KMS-11 (cell line): ENCODE results near the gene KDELR3.

Source experiments
- H2AFZ ChIP-seq: fragments of 200-600 bp; sonication (generic); 2 replicates; pipeline ENCODE4 v1.6.1; 2016; ENCODE audit warnings: antibody characterized with exemption, mixed run types, low read depth
- H3K27ac ChIP-seq: fragments of 200-600 bp; sonication (generic); 2 replicates; pipeline ENCODE4 v1.6.1; 2016; ENCODE audit warnings: mild to moderate bottlenecking, mixed run types
- H3K27me3 ChIP-seq: fragments of 200-600 bp; sonication (generic); 2 replicates; pipeline ENCODE4 v1.6.1; 2017; ENCODE audit warnings: mild to moderate bottlenecking, low read depth, mixed run types, moderate library complexity; ENCODE audit not compliant: insufficient read depth
- H3K36me3 ChIP-seq: fragments of 200-600 bp; sonication (generic); 2 replicates; pipeline ENCODE4 v1.6.1; 2017; ENCODE audit warnings: mild to moderate bottlenecking, mixed run types; ENCODE audit not compliant: insufficient read depth
- H3K4me1 ChIP-seq: fragments of 200-600 bp; sonication (generic); 2 replicates; pipeline ENCODE4 v1.6.1; 2016; ENCODE audit warnings: mild to moderate bottlenecking, low read depth, mixed run types; ENCODE audit not compliant: poor library complexity, severe bottlenecking
- H3K4me2 ChIP-seq: fragments of 200-600 bp; sonication (generic); 2 replicates; pipeline ENCODE4 v1.7.0; 2016; ENCODE audit warnings: mild to moderate bottlenecking, mixed run types
- H3K4me3 ChIP-seq: fragments of 200-600 bp; sonication (generic); IDR thresholded peaks from 2 replicates; pipeline ENCODE4 v1.6.1; 2017; ENCODE audit warnings: low read depth, low read length, mixed read lengths; ENCODE audit not compliant: insufficient read depth
- H3K79me2 ChIP-seq: fragments of 200-600 bp; sonication (generic); 2 replicates; pipeline ENCODE4 v1.6.1; 2016; ENCODE audit warnings: low read depth, mixed run types; ENCODE audit not compliant: insufficient read depth
- H3K9ac ChIP-seq: fragments of 200-600 bp; sonication (generic); 2 replicates; pipeline ENCODE4 v1.6.1; 2016; ENCODE audit warnings: mild to moderate bottlenecking, mixed run types
- H4K20me1 ChIP-seq: fragments of 200-600 bp; sonication (generic); 2 replicates; pipeline ENCODE4 v1.6.1; 2016; ENCODE audit warnings: mild to moderate bottlenecking, mixed run types; ENCODE audit not compliant: insufficient read depth
- CTCF ChIP-seq: fragments of 200-600 bp; sonication (generic); conservative IDR thresholded peaks from 2 replicates; pipeline ENCODE4 v1.6.1; 2017; ENCODE audit warnings: low read depth, mild to moderate bottlenecking, antibody characterized with exemption, low read length, moderate library complexity, mixed read lengths

Gene KDELR3

GRCh38 chr22:38453066-38453672 is 14.7 kb upstream of the KDELR3 start:
- Histone ChIP-seq H3K79me2 (no peaks in the 10 kb centered on the region), H3K9ac (no peak overlapping the region), H3K27ac (no peak overlapping the region), H3K4me1 (peaks cover 13% of the 10 kb centered on the region), H3K27me3 (peaks cover 38% of the 10 kb centered on the region; the same call in 1 of the 2 replicates), H3K36me3 (no peaks in the 10 kb centered on the region), H2AFZ (no peak overlapping the region), H3K4me3 (no peak overlapping the region), H3K4me2 (no peak overlapping the region), H4K20me1 (no peaks in the 10 kb centered on the region)
- no peak for TF ChIP-seq CTCF

GRCh38 chr22:38453996-38454352 is 13.9 kb upstream of the KDELR3 start:
- H3K4me3 ChIP-seq, result no peak overlapping the region
- no peak overlapping the region for H3K4me2 ChIP-seq
- H2AFZ ChIP-seq, result no peak overlapping the region
- peaks cover 13% of the 10 kb centered on the region for H3K4me1 ChIP-seq
- H4K20me1 ChIP-seq, result no peaks in the 10 kb centered on the region
- no peak for TF ChIP-seq CTCF
- no peaks in the 10 kb centered on the region for H3K79me2 ChIP-seq
- H3K27ac ChIP-seq, result no peak overlapping the region
- H3K27me3 ChIP-seq, result peaks cover 38% of the 10 kb centered on the region; the same call in 1 of the 2 replicates
- H3K36me3 ChIP-seq, result no peaks in the 10 kb centered on the region
- H3K9ac ChIP-seq, result no peak overlapping the region

- Histone ChIP-seq H3K36me3 (no peaks in the 10 kb centered on the region), H2AFZ (peak overlapping the region; percentile 34; the same call in 1 of the 2 replicates), H3K79me2 (no peaks in the 10 kb centered on the region), H4K20me1 (no peaks in the 10 kb centered on the region), H3K9ac (no peak overlapping the region), H3K27me3 (peaks cover 38% of the 10 kb centered on the region; the same call in 1 of the 2 replicates), H3K4me3 (no peak overlapping the region), H3K27ac (no peak overlapping the region), H3K4me2 (peak overlapping the region; percentile 45; the same call in 1 of the 2 replicates), H3K4me1 (peaks cover 13% of the 10 kb centered on the region)
- no peak for TF ChIP-seq CTCF
Measured at GRCh38 chr22:38454353-38455075, 13.4 kb upstream of the KDELR3 start.

- Histone ChIP-seq H3K27me3 (peaks cover 35% of the 10 kb centered on the region; the same call in 1 of the 2 replicates), H3K4me1 (peaks cover 13% of the 10 kb centered on the region), H3K36me3 (no peaks in the 10 kb centered on the region), H3K27ac (no peak within 1 kb of the TSS), H3K9ac (peak within 1 kb of the TSS; percentile 25; the same call in 1 of the 2 replicates), H2AFZ (peak within 1 kb of the TSS; percentile 79), H3K4me2 (peak within 1 kb of the TSS; percentile 45), H4K20me1 (no peaks in the 10 kb centered on the region), H3K79me2 (no peaks in the 10 kb centered on the region), H3K4me3 (no peak within 1 kb of the TSS)
- TF ChIP-seq CTCF, result no peak
Measured at GRCh38 chr22:38455076-38455529, 12.8 kb upstream of the KDELR3 start, which contains the start of gene KCNJ4. KCNJ4 (minus strand) TSS chr22:38455199; CDS start chr22:38428132, 27,067 bp downstream.
